ENCODE data around the gene SNED1.
A peak's percentile ranks its signal among the peaks of the same experiment; 100 is the strongest.

Gene SNED1

DNA sequence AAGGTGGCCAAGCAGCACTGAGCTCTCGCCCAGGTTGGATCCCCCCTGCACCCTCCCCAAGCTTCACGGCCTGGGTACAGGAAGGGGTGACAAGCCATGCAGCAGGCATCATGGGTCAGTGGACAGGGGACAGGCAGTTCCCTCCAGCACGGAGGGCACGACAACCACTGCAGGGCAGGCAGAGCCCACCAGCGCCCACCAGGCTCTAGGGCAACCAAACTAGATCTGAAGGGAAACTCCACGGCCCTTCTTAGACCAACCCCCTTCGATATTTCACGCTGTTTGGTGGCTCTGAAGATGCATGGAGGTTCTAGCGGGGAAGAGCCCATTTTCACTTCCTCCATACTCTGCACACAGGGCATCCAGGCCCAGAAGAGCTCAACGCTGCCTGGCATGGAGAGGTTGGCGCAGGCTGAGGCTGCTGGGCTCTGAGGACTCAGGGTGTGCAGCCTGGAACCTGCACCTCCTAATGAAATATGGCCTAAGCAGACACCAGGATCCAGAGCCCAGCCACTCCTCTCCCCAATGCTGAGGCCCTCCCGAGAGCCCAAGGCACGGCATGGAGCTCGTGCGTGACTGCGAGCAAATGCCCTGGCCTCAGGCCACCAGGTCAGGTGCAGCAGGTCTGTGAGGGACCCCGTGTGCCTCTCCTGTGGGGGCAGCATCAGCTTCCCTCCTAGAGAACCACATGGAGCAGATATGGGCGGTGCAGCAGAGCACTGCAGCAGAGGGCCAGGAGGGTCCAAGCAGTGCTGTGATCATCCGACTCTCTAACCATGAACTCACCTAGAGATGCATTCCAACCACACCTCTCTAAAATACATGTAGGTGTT, 112.4 kb downstream of the SNED1 start:
- no peak for DNase-seq

DNA sequence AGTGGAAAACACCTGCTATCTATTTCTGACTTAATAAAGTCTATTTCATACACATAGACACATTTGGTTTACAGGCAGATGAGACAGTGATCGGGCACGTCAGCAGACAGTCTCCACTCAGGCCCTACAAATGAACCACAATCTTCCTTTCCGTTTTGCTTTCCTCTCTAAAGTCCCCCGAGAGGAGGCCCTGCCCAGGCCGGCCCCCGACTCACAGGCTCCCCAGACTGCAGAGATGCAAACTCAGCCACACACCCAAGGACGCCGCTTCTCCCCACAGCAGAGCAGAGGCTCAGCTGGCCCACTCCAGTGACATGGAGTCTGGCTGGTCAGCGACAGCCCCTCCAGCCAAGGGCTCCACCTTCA, 113.0 kb downstream of the SNED1 start:
- no peak for DNase-seq

DNA sequence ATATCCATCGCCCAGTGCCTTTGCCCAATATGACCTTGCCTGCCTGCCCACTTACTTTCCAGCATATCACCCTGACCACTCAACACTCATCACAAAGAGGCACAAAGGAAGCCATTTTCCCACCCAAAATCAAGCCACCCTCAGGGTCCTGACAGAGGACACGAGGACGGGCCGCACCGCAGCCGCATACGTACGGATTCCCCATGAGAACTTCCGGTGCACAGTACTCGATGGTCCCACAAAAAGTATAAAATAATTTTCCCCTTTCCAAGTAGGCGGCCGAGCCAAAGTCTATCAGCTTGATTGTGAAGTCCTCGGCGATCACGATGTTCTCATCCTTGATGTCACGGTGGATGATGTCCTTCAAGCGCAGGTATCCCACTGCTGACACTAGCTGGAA, 113.6 kb downstream of the SNED1 start:
- no peak for DNase-seq

DNA sequence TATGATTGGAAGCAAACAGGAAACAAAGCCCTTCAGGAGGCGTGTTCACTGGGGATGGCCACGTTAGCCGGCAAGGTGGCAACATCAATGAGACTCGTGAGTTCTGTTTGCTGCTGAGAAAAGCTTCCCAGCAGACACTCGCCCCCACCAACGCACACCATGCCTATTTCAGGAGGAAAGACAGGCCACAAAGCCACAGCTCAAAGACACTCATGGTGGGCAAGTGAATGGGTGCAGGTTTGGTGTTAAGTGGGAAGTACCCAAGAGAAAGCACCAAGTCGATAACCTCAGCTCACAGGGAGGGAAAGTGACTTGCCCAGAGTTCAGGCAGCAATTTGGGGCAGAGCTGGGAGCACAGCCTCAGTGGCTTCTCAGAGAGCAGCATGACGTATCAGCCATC, 114.2 kb downstream of the SNED1 start:
- no peak for DNase-seq

DNA sequence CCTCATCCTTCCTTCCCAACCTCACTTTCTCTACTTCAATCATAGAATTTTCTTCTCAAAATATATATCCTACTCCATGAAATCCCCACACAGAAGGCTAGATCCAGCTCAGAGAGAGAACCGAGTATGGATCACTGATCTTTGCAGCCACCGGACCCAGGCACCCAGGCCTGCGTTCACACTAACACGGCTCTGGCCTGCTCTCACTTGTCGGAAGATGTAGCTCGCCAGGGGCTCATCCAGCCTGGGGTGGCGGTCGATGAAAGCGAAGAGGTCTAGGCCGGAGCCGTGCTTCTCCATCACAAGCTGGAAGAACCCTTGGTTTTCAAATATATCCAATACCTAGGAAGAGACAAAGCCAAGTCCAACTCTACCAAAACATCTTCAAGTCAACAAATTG, 116.4 kb downstream of the SNED1 start:
- DNase-seq = no peak

DNA sequence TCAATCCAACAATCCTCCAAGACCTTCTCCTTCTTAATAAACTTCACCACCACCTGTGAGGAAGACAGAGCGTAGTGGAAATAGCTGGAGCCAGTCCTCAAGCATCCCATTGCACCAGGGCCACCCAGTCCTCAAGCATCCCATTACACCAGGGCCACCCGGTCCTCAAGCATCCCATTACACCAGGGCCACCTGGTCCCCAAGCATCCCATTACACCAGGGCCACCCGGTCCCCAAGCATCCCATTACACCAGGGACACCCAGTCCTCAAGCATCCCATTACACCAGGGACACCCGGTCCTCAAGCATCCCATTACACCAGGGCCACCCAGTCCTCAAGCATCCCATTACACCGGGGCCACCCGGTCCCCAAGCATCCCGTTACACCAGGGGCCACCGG, 116.9 kb downstream of the SNED1 start:
- no peak for DNase-seq

DNA sequence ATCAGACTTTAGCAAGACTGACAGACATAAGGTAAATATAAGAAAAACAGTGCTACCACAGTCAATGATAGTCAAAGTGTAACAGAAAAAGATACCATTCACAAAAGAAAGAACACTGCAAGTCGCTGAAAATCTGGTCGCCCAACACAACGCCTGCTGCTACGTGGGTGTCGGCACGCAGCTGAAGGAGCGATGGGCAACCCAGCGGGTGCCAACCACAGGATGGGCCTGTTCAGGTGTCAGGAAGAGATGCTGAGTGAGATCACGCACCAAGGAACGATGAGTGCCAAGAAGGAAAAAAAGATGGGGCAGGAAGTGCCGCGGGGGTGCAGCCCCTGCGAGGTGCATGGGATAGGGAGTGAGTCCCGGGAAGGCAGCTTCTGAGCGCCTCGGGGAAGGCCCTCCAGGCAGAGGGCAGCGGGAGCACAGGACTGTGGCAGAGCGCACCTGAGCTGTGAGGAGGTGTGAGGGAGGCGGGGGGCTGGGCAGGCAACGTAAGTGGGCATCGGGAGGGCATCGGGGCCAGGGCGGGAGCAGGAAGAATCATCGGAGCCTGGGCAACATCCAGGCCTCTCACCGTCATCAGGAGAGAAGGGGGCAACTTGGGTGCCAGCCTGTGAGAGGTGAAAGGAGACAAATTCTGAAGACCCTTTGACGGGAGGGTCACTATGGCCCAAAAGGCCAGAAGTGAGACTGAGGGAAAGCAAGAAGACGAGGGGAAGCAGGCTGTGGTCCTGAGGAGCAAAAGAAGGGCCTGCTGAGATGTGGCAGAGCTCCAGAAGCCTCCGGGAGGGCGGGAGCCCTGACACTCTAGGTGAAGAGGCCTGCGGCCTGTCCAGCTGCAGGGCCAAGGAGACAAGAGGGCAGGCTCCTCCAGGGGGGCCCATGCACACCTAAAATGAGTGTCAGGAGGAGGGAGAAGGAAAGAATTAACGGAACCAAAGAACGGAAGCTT, 118.5 kb downstream of the SNED1 start:
- DNase-seq = no peak

DNA sequence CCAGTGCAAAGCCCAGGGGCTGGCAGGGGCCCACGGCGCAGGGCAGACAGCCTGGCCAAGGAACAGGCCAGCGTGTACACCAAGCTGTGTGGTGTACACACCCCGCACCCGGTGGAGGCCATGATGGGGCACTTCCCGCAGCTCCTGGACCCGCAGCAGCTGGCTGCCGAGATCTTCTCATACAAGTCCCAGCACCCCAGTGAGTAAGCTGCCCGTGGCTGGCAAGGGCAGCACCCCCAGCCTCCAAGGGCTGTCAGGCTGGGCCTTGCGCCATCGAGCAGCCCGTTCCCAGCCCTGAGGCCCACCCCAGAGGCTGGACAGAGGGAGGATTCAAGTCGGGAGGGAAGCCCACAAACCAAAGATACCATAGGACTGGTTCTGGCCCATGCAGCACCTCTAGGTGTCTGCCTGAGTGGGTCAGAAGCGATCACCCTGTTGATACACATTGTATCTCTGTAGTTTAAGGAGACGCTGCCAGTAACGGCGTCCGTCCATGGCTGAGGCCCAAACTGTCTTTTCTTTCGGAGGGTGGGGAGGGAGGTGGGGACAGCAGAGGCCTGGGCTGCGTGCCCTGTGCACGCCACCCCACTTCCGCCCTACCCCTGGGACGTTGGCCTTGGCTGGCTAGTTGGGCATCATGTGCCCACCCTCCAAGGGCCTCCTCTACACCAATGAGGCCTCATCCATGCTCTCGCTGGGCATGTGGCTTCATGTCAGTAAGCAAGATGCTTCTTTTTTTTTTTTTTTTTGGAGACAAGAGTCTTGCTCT, 120.5 kb downstream of the SNED1 start:
- no peak for DNase-seq

DNA sequence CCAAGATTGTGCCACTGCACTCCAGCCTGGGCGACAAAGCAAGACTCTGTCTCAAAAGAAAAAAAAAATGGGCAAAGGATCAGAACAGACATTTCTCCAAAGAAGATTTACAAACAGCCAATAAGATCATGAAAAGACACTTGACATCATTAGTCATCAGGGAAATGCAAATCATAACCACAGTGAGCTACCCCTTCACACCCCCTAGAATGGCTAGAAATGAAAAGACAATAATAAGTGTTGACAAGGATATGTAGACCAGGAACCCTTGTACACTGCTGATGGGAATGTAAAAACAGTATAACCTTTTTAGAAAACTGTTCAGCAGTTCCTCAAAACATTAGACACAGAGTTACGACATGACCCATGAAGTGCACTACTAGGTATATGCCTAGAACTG, 122.0 kb downstream of the SNED1 start:
- DNase-seq = no peak

DNA sequence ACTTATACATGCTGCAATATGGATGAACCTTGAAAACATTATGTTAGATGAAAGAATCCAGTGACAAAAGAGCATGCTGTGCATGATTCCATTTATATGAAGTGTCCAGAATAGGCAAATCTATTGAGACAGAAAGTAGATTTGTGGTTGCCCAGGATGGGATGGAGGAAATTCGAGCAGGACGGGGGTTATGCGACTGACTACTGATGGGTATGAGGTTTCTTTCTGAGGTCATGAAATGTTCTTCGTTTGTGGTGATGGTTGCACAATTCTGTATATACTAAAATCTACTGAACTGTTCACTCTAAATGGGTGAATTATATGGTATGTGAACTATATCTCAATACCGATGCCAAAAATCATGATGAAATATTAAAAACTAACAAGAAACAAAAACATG, 122.6 kb downstream of the SNED1 start:
- DNase-seq = no peak

DNA sequence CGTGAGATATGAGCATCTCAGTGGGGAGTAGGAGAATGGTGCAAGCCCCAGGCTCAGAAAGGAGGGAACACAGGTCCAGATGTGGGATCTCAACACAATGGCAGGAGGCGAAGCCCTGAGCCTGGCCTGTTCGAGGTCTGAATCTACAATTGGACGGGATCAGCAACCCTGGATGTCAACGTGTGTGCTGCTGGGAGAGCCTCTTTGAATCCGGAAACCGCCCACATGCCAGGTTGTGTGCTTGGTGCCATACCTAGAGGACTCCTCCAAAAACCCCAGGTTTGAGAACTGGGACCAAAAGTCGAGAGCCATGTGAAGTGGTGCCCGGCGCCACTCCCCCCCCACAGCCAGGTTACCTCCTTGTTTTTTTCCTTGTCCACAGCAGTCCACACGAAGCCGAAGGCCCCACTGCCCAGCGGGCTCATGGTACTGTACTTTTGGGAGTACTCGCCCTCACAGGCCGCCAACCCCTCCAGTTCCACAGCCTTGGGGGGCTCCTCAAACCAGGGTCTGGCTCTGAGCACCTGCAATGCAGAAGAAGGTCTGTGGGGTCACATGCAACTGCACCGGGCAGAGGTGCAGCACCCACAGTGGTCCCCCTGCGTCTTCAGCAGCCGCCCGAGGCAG, 124.1 kb downstream of the SNED1 start:
- DNase-seq = no peak

DNA sequence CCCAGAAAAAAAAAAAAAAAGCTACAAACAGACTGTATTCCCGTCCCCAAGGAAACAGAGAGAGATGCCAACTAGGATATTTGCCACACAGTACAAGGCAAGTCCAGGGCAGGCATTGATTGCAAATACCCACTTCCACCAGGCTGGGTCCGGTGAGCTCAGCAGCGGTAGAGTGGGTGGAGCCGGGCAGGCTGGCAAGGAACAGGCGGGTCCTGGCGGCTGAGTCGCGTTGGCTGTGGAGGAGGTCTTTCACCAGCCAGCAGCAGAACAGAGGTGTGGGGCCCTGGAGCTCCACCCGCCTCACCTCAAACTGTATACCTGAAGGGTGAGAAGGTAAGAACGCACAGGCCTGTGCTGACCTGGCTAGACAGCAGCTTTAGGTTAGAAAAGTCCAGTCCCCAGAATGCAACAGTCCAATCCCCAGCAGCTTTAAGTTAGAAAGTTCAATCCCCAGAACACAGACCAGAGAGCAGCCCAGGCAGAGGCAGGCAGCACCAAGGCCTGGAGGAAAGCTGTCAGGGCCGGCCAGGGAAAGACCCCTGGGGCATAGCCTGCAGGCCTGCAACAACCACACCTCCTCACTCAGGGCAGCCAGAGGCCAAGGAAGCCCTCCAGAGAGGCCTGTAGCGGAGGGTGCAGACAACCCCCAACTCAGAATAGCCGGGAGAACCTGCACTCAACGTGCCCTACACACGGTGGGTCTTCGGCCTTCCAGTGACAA, 125.6 kb downstream of the SNED1 start:
- peak; percentile 54 for DNase-seq

DNA sequence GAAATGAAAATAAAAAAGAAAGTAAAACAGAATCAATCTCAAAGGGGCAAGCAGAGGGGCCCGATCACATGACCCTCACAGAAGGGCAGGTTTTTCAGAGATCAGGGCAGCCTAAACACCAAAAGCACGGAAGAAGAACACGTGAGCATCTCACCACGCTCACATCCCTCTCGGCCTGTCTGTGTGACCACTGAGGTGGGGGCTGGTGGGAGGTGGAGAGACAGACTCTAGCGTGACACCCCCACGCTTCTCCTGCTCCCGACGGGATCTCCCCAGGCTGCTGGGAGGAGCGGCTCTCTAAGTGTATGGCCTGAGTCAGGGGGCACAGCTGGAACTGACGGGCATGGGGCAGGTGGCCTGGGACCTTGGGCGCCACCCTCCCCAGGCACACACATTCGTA, 127.2 kb downstream of the SNED1 start:
- DNase-seq = no peak

DNA sequence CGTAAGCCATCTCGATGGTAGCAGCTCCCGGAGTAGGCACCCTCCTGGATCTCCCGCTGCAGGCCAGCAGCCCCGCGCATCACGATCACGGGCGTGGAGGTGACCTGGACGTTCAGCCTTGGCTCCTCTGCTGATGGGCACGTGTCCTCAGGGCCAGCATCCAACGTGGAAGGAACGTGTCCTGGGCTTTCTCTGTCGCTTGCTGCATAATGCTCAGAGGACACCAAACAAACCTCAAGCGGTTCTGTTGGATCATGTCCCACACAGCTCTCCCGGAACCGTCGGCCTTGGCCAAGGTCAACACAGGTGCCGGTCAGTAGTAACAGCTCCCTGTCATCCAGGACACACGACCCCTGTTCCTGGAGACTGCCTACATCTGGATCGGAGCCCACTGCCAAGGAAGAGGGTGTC, 127.8 kb downstream of the SNED1 start:
- DNase-seq = no peak

DNA sequence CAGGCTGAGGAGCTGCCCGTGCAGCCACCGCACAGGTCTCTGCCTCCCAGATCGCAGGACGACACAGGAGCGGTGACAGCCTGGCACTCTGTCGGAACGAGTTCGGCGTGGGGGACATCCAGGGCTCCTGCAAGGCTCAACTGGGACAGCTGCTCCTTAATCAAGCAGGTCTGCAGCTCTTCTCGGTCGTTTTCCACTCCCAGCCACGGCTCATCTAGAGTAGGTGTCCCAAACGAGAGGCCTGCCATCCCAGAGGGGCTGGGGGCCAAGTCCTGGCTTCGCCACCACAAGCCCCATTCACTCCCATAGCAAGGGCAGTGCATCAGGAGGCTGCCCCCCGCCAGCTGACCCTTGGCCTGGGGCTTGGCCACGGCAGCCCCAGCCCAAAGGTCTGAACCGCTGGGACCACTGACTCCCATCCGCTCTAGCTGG, 128.4 kb downstream of the SNED1 start:
- no peak for DNase-seq

DNA sequence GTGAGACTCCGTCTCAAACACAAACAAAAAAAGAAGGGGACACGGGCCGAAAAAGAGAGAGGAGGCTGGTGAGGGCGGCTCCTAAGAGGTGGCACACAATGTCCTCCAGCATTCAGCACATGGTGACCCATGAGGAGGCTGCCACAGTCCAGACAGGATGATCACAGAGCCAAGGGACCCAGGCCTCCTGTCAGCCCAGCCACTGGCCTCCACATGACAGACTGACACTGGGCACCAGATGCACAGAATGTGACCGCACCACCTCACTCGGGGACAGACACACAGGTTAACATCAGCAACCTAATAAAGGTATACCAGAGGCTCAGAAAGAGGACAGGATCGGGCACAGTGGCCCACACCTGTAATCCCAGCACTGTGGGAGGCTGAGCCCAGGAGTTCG, 129.8 kb downstream of the SNED1 start:
- no peak for DNase-seq

DNA sequence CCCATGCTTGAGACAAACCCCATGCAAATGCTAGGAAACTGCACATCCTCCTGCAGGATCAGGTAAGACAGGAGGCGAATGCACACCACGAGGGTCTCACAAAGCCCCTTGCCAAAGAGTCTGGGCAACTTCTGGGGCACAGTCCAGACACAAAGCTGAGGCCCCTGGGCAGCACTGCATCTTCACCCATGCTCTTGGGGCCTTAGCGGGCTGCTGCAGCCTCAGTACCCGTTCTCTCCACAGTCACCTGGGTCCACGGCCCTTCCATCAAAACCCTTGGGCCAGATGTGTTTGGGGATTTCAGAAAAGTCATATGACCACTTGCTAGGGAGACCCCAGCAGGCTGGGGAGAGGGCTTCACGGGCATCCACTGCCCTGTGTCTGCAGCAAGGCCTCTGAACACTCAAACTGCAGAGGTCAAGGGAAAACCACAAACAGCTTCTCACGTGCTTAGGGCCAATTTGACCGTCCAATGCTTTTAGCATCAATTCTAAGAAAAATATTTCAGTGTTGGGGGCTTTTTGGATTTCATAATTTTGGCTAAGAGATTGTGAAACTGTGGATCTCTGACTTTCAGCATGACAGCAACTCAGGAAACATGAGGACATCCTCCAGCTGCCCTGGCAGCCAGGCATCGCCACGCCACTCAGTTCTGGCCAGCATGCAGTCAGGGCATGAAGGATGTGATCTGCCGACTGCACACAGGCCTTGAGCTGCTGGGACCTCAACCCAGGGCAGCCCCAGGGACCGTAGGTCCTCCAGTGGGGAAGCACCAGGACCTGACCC, 130.9 kb downstream of the SNED1 start:
- DNase-seq = no peak

DNA sequence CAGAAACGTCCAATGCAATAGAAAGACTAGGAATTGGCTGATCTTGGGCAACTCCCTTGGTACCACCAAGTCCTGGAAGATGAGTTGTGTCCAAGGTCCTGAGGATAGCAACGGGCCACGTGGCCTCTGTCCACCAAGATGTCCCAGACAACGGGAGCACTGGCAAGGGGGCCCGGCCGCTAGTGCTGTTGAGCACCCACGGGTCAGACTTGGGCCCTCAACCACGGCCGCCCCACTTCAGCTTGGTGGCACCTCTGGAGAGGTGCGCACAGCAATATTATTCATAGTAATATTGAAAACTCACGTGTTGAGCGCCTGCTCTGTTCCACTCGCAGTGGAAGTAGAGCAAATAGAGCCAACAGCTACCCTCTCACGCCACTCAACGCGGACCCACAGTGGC, 131.9 kb downstream of the SNED1 start:
- no peak for DNase-seq

DNA sequence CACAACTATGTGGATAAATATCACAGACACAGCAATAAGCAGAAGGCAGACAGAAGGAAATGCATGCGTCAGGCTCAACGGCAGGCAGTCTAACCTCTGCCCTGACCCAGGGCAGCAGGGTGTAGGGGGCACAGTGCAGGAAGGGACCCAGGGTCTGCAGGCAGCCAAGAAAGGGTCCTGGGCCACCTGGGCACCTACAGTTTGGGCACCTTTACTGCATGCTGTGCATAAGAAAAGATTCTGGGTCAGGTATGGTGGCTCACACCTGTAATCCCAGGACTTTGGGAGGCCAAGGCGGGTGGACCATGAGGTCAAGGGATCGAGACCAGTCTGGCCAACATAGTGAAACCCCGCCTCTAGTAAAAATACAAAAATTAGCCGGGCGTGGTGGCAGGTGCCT, 133.1 kb downstream of the SNED1 start:
- DNase-seq = no peak

DNA sequence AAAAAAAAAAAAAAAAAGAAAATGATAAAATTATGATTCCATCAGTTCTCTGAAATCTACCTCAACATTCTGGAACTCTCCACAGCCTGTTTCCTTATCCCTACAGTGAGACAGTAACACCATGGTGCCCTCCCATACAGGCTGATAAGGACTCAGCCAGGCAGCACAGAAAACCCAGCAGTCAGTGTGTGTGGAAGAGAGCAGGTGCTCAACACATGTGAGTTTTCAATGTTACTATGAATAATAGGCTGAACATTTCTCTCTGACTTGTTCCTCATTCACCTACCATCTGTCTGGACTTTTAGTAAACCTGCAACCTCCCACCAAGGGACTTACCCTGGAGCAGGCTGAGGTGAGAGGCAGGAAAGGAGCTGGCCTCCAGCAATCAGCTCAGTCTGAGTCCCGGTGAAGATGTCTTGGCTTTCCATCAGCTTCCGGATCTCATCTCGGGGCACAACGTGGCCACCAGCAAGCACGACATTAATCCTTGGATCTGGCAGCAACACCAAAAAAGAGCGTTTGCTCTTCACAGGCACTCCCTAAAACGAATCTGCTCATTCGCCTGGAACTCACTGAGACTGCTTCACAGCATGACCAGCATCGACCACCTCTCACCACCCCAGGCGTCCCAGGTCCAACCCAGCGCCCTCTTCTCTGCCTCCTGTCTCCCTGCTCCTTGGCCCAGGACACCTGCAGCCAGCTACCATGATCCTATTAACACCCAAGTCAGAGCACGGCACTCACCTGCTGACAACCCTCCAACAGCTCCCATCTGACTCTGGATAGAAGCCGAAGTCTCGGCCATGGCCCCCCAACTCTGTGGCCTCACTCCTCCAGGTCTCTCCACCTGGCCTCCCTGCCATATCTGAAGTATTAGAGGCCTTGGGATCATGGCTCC, 134.4 kb downstream of the SNED1 start:
- DNase-seq = no peak
